DND-41 (cell line): ENCODE results near the gene IFNE.
"Not testable (repeated sequence)": the region's sequence is repeated elsewhere in the genome, so short reads cannot be mapped to it uniquely, and the experiment has no call there.

Source experiments
- ATAC-seq: fragments of 200-7000 bp; cut with Tn5 transposase; 3 replicates; pipeline ENCODE4 v1.9.1; 2021; ENCODE audit warnings: low read depth; ENCODE audit not compliant: insufficient read depth
- DNase-seq: peaks from one replicate; pipeline ENCODE4 v3.0.0-alpha.2; 2020
- H2AFZ ChIP-seq: 2 replicates; pipeline ENCODE4 v1.6.0; 2012; ENCODE audit warnings: low read depth, low read length
- H3K27ac ChIP-seq: 2 replicates; pipeline ENCODE4 v1.5.1; 2012; ENCODE audit warnings: low read length, inconsistent platforms
- H3K27me3 ChIP-seq: fragments of 200-600 bp; sonication (generic); 2 replicates; pipeline ENCODE4 v1.6.0; 2012; ENCODE audit warnings: low read length, mild to moderate bottlenecking, inconsistent platforms; ENCODE audit not compliant: insufficient read depth, poor library complexity
- H3K36me3 ChIP-seq: 2 replicates; pipeline ENCODE4 v1.5.1; 2012; ENCODE audit warnings: low read length, inconsistent platforms; ENCODE audit not compliant: insufficient read depth
- H3K4me1 ChIP-seq: 2 replicates; pipeline ENCODE4 v1.5.1; 2012; ENCODE audit warnings: mild to moderate bottlenecking, low read length; ENCODE audit not compliant: insufficient read depth
- H3K4me2 ChIP-seq: 2 replicates; pipeline ENCODE4 v1.6.0; 2012; ENCODE audit warnings: mild to moderate bottlenecking, moderate library complexity, low read length, inconsistent platforms; ENCODE audit not compliant: insufficient read depth
- H3K4me3 ChIP-seq, 2 experiments: fragments of 200-600 bp in 1 of 2; shearing (Covaris generic) in 1 of 2; 2 replicates each; pipeline ENCODE4 v1.5.1; 2012 to 2016; ENCODE audit warnings: inconsistent platforms in 2 of 2, low read length in 2 of 2, mild to moderate bottlenecking in 2 of 2, low read depth in 1 of 2, moderate library complexity in 1 of 2
- H3K79me2 ChIP-seq: 2 replicates; pipeline ENCODE4 v1.6.0; 2012; ENCODE audit warnings: low read length, inconsistent platforms; ENCODE audit not compliant: insufficient read depth
- H3K9ac ChIP-seq: 2 replicates; pipeline ENCODE4 v1.6.0; 2012; ENCODE audit warnings: low read depth, mild to moderate bottlenecking, inconsistent platforms, low read length, moderate library complexity
- H3K9me3 ChIP-seq: 2 replicates; pipeline ENCODE4 v1.5.1; 2012; ENCODE audit warnings: low read length, moderate library complexity, mild to moderate bottlenecking, inconsistent platforms; ENCODE audit not compliant: insufficient read depth, severe bottlenecking
- H4K20me1 ChIP-seq: 2 replicates; pipeline ENCODE4 v1.6.0; 2012; ENCODE audit warnings: low read length; ENCODE audit not compliant: insufficient read depth
- CTCF ChIP-seq: IDR thresholded peaks from 2 replicates; pipeline ENCODE4 v1.5.1; 2012; ENCODE audit warnings: borderline replicate concordance, low read length, moderate library complexity, mild to moderate bottlenecking; ENCODE audit not compliant: poor library complexity, severe bottlenecking; ENCODE audit errors: extremely low read depth
- EZH2 ChIP-seq: IDR thresholded peaks from 3 replicates; pipeline ENCODE4 v1.6.1; 2012; ENCODE audit warnings: borderline replicate concordance, low read depth, mild to moderate bottlenecking, moderate library complexity, low read length, inconsistent platforms; ENCODE audit not compliant: severe bottlenecking

Gene IFNE

GRCh38 chr9:21443849-21444625 is 38.1 kb downstream of the IFNE start:
- ATAC-seq (peak; percentile 88), DNase-seq (no peak)
- H3K79me2 ChIP-seq, result no peaks in the 10 kb centered on the region
- H3K4me1 ChIP-seq, result 0 out of 2 replicates have a peak, but pooled peaks cover 8% of the 10 kb centered on the region
- no peak overlapping the region for H3K27ac ChIP-seq
- no peaks in the 10 kb centered on the region for H4K20me1 ChIP-seq
- H3K4me3 ChIP-seq, result no peak overlapping the region
- no peaks in the 10 kb centered on the region for H3K9me3 ChIP-seq
- H3K27me3 ChIP-seq, result peaks cover 8% of the 10 kb centered on the region
- H3K36me3 ChIP-seq, result no peaks in the 10 kb centered on the region
- TF ChIP-seq CTCF, result no peak
- no peak for TF ChIP-seq EZH2
- no peak overlapping the region for H3K9ac ChIP-seq
- no peak overlapping the region for H3K4me2 ChIP-seq
- no peak overlapping the region for H2AFZ ChIP-seq

DNA sequence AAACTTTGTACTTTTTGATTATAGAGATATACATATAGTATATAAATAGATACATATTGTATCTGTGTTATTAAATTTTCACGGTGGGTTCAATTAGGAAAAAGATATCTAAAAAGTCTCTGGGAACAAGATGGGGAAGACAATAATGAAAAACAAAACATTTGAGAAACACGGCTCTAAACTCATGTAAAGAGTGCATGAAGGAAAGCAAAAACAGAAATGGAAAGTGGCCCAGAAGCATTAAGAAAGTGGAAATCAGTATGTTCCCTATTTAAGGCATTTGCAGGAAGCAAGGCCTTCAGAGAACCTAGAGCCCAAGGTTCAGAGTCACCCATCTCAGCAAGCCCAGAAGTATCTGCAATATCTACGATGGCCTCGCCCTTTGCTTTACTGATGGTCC is 42.0 kb downstream of the IFNE start, which contains the start of gene IFNA1:
IFNA1 (plus strand) TSS at position 301 of the 400 bp plus-strand sequence; CDS start at position 370, 69 bp downstream.
- Histone ChIP-seq H3K4me2 (no peak within 1 kb of the TSS), H3K79me2 (no peaks in the 10 kb centered on the region), H3K36me3 (no peaks in the 10 kb centered on the region), H4K20me1 (no peaks in the 10 kb centered on the region), H3K9ac (no peak within 1 kb of the TSS), H3K4me1 (0 out of 2 replicates have a peak, but pooled peaks cover 8% of the 10 kb centered on the region), H3K27ac (no peak within 1 kb of the TSS), H2AFZ (no peak within 1 kb of the TSS), H3K4me3 (no peak within 1 kb of the TSS), H3K9me3 (no peaks in the 10 kb centered on the region), H3K27me3 (no peaks in the 10 kb centered on the region)
- TF ChIP-seq CTCF (no peak), EZH2 (no peak)
- DNase-seq (no peak), ATAC-seq (no peak)

GRCh38 chr9:21435015-21435383 is 47.1 kb downstream of the IFNE start:
- not testable (repeated sequence) for H3K4me3 ChIP-seq, DNase-seq, H4K20me1 ChIP-seq, H3K4me2 ChIP-seq, H3K9ac ChIP-seq, H3K79me2 ChIP-seq, H2AFZ ChIP-seq, H3K27ac ChIP-seq, H3K36me3 ChIP-seq, H3K4me1 ChIP-seq, H3K9me3 ChIP-seq, ATAC-seq, H3K27me3 ChIP-seq

DNA sequence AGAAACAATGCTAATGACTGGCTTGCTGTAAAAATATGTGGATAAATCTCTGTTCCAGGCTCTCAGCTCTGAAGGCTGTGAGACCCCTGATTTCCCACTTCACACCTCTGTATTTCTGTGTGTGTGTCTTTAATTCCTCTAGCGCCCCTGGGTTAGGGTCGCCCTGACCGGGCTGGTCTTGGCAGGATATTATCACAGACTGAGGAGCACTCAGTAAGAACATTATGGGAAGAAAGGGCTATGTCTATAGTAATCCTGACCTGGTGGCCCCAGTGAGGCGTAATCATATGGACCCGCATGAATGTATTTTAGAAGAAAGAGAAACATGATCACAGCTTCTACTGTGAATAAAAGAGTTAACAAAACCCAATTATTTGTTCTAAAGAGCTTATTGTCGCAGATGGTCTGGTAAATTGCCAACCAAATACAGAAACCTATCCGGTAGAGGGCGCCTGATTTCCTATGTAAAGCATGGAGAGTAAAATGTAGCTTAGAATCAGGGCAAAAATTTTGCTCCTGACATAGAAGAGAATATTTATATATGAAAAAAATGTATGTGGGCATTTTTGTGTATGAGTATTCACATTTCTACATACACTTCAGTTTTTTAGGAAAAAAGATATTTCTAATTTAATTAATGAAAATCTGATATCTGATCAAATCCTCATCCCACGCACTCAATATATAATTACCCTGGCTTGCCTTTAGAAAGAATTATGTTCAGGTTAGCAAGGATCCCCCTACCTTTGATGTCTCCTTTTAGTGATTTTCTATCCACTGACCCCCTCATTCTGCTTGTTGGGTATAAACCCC is 47.7 kb downstream of the IFNE start:
- peak; percentile 35 for TF ChIP-seq CTCF
- no peak for TF ChIP-seq EZH2
- no peaks in the 10 kb centered on the region for H3K79me2 ChIP-seq
- H3K27me3 ChIP-seq, result peaks cover 3% of the 10 kb centered on the region
- H4K20me1 ChIP-seq, result no peaks in the 10 kb centered on the region
- ATAC-seq, result no peak
- DNase-seq, result peak; percentile 24
- no peak overlapping the region for H2AFZ ChIP-seq
- H3K36me3 ChIP-seq, result no peaks in the 10 kb centered on the region
- H3K27ac ChIP-seq, result no peak overlapping the region
- no peak overlapping the region for H3K4me3 ChIP-seq
- no peaks in the 10 kb centered on the region for H3K9me3 ChIP-seq
- no peak overlapping the region for H3K4me2 ChIP-seq
- H3K9ac ChIP-seq, result no peak overlapping the region
- H3K4me1 ChIP-seq, result no peaks in the 10 kb centered on the region
